Lung (tissue), 12 donors: ENCODE data around the gene CRTAC1. TPM values are rescaled to one million over a fixed set of nuclear protein-coding genes. Genes with fewer than 3 reads are reported as not detected.

ENCODE experiments used
- ATAC-seq: fragments of 200-7000 bp; cut with Tn5 transposase; one replicate; pipeline ENCODE4 v1.9.1; 2020; ENCODE audit warnings: moderate number of reproducible peaks; ENCODE audit not compliant: insufficient read depth, low FRiP score
- DNase-seq, 3 donors: peaks; one replicate each; pipeline ENCODE4 v3.0.0-alpha.2; 2013 to 2017
- H3K27ac ChIP-seq, 2 donors: one replicate each; pipeline ENCODE4 v1.5.1; 2013; ENCODE audit warnings: mild to moderate bottlenecking in 2 of 2, moderate library complexity in 2 of 2, control low read depth in 1 of 2, inconsistent platforms in 1 of 2, low read depth in 1 of 2, low read length in 1 of 2
- H3K27me3 ChIP-seq, 3 donors: one replicate each; pipeline ENCODE4 v1.5.1; 2013; ENCODE audit warnings: low read length in 2 of 3; ENCODE audit not compliant: control insufficient read depth in 3 of 3, insufficient read depth in 3 of 3
- H3K36me3 ChIP-seq, 4 donors: one replicate each; pipeline ENCODE4 v1.5.1; 2013; ENCODE audit warnings: low read length in 4 of 4, mild to moderate bottlenecking in 1 of 4, moderate library complexity in 1 of 4; ENCODE audit not compliant: control insufficient read depth in 4 of 4, insufficient read depth in 4 of 4
- H3K4me1 ChIP-seq, 5 donors: one replicate each; pipeline ENCODE4 v1.5.1; 2013; ENCODE audit warnings: low read length in 5 of 5, mild to moderate bottlenecking in 2 of 5, moderate library complexity in 1 of 5; ENCODE audit not compliant: control insufficient read depth in 5 of 5, insufficient read depth in 5 of 5
- H3K4me3 ChIP-seq: one replicate; pipeline ENCODE4 v1.5.1; 2013; ENCODE audit warnings: mild to moderate bottlenecking, control low read depth, moderate library complexity
- H3K9ac ChIP-seq, 2 donors: one replicate each; pipeline ENCODE4 v1.5.1; 2013; ENCODE audit warnings: low read length in 2 of 2, control low read depth in 1 of 2; ENCODE audit not compliant: insufficient read depth in 1 of 2
- H3K9me3 ChIP-seq, 4 donors: one replicate each; pipeline ENCODE4 v1.5.1; 2013; ENCODE audit warnings: low read length in 3 of 4, mild to moderate bottlenecking in 1 of 4, moderate library complexity in 1 of 4; ENCODE audit not compliant: control insufficient read depth in 4 of 4, insufficient read depth in 3 of 4
- WGBS, 2 donors: extraction: QIAGEN DNeasy Blood & Tissue Kit; methylation state at CpG; one replicate each; pipeline ENCODE4 v1.1.7; 2013; 5-methylcytosine and 5-hydroxymethylcytosine counted together
- polyA plus RNA-seq, 2 donors: library from polyadenylated mRNA; stranded (reverse); fragments of 200-250 nt; gene quantifications; one replicate each; pipeline ENCODE4 v1.2.1, GENCODE V29; 2013
- total RNA-seq, 2 donors: library from RNA; depleted of rRNA in 1 of 2; stranded (reverse); fragments of >200 nt in 1 of 2; gene quantifications; one replicate each; pipeline ENCODE4 v1.2.1, GENCODE V29; 2014 to 2021
- TF ChIP-seq, protein P1 (sequence below): IDR thresholded peaks from 2 replicates; pipeline ENCODE4 v1.5.1; 2012; ENCODE audit warnings: mild to moderate bottlenecking; ENCODE audit errors: control extremely low read depth, extremely low read depth
- donor health status: control.
- donor health status: control.
- donor health status: Bipolar disorder and iron deficiency.
- donor health status: healthy.
- donor health status: DM: yes; HTN: yes; CAD: no.

CRTAC1 gene
- total and polyA plus RNA-seq, 4 donors, result 45.8 to 82.4 (median 54.3) TPM

DNA sequence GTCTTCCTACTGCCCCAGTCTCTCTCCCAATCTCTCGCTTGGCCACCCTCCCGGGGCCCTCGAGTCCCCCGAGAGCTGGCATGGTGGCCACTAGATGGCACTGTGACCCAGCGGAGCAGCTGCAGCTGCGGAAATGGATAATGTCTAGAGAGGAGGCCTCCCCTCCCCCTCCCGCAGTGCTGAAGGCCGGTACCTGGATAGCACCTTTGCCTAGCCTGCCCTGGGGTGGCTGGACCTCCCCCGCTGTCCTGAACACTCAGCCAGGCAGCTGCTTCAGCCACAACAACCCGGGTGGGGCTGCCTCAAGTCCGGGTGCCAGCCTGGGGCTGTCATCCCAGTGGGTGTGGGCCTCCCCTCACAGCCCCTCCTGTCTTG, 115.6 kb downstream of the CRTAC1 start:
- 8 to 15% methylated on average over 8 to 11 of the region's 11 CpGs for WGBS, 2 donors
- Histone ChIP-seq H3K9me3 (no peaks in the 10 kb centered on the region), H3K4me3 (no peak overlapping the region), H3K36me3 (no peaks in the 10 kb centered on the region), H3K9ac (no peak overlapping the region), H3K27ac (no peak overlapping the region), H3K4me1 (peaks cover 0 to 13% (median 5%) of the 10 kb centered on the region in 5 donors), H3K27me3 (no peaks in the 10 kb centered on the region)
- DNase-seq, result peak; percentile 69 to 79 (median 74)
- ATAC-seq, result peak; percentile 84
- TF ChIP-seq, protein P1, sequence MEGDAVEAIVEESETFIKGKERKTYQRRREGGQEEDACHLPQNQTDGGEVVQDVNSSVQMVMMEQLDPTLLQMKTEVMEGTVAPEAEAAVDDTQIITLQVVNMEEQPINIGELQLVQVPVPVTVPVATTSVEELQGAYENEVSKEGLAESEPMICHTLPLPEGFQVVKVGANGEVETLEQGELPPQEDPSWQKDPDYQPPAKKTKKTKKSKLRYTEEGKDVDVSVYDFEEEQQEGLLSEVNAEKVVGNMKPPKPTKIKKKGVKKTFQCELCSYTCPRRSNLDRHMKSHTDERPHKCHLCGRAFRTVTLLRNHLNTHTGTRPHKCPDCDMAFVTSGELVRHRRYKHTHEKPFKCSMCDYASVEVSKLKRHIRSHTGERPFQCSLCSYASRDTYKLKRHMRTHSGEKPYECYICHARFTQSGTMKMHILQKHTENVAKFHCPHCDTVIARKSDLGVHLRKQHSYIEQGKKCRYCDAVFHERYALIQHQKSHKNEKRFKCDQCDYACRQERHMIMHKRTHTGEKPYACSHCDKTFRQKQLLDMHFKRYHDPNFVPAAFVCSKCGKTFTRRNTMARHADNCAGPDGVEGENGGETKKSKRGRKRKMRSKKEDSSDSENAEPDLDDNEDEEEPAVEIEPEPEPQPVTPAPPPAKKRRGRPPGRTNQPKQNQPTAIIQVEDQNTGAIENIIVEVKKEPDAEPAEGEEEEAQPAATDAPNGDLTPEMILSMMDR, result peak; percentile 54

DNA sequence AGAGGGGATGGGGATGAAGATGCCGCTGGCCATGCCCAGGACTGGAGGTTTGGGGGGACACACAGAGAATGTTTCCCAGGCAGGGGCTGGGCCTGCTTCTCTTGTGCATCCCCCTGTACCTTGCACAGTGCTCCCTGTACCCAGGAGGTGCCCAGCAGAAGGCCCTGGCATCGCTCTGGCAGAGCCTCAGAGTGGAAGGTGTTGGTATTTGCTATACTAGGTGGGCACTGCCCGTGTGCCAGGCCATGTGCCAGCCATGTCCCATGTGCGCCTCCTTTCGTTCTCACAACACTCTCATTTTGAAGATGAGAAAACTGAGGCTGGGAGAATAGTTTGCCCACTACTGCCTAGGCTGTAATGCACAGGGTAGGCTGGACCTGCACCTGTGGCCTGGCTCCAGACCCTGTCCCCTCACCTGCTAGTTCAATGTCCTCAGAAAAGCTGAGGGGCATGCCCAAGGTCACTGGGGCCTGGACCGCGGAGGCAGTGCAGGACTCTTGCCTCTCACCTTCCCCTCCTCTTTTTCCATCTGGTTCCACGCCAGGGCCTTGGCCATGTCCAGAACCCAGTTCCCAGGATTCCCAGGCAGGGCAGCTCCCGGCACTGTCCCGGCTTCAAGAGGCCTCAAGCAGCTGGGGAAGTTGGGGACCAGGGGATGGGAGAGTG, 116.1 kb downstream of the CRTAC1 start:
- Histone ChIP-seq H3K27me3 (no peaks in the 10 kb centered on the region), H3K36me3 (no peaks in the 10 kb centered on the region), H3K9ac (no peak overlapping the region), H3K27ac (no peak overlapping the region), H3K4me1 (peaks cover 0 to 13% (median 5%) of the 10 kb centered on the region in 5 donors), H3K4me3 (no peak overlapping the region), H3K9me3 (no peaks in the 10 kb centered on the region)
- DNase-seq (no peak), ATAC-seq (peak; percentile 32)
- TF ChIP-seq, protein P1, result no peak
- WGBS, 2 donors, result 52 to 61% methylated on average over 10 of the region's 10 CpGs

DNA sequence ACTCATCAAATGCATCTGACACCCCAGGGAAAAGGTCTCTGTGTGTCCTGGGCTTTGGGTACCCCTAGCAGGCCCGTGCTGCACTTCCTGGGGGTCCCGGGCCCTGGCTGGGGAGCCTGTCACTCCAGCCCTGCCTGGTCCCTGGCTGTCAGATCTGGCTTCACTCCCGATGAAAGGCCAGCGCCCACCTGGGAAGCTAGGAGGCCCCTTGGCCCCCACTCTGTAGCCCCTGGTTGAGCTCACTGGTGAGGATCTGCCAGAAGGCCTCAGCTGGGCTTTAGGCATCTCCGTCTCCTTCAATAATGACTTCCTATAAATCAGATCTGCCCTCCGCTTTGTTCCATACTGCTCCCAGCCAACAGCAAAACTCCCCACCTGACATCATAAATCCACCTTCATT, 116.8 kb downstream of the CRTAC1 start:
- H3K9ac ChIP-seq, result no peak overlapping the region
- ATAC-seq (no peak), DNase-seq (no peak)
- TF ChIP-seq, protein P1, result no peak
- H3K4me3 ChIP-seq, result no peak overlapping the region
- H3K27ac ChIP-seq, result no peak overlapping the region
- H3K27me3 ChIP-seq, result no peaks in the 10 kb centered on the region
- H3K36me3 ChIP-seq, result no peaks in the 10 kb centered on the region
- 82 to 91% methylated on average over 6 of the region's 6 CpGs for WGBS, 2 donors
- H3K9me3 ChIP-seq, result no peaks in the 10 kb centered on the region
- peaks cover 0 to 13% (median 5%) of the 10 kb centered on the region in 5 donors for H3K4me1 ChIP-seq

DNA sequence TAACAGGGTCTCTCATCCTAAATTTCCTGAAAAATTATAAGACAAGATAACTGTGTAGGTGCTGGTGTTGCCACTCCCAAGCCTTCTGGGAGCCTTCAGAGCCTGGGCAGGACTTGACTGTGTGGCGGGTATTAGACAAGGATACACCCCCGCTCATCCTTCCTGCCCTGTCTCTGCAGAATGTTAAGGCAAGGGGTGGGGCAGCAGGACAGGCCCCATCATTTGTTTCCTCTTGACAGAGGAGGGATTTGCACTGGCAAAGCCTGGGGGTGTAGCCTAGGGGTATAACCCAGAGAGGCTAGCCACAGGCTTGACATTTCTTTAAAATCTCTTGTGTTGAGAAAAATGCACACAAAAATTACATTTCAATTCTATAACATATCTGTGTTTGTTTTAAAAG, 117.2 kb downstream of the CRTAC1 start:
- WGBS, 2 donors, result 69 to 82% methylated on average over 2 of the region's 2 CpGs
- no peaks in the 10 kb centered on the region for H3K36me3 ChIP-seq
- TF ChIP-seq, protein P1, result no peak
- H3K27me3 ChIP-seq, result no peaks in the 10 kb centered on the region
- ATAC-seq, result no peak
- H3K27ac ChIP-seq, result no peak overlapping the region
- no peaks in the 10 kb centered on the region for H3K9me3 ChIP-seq
- H3K9ac ChIP-seq, result no peak overlapping the region
- peaks cover 0 to 13% (median 5%) of the 10 kb centered on the region in 5 donors for H3K4me1 ChIP-seq
- no peak overlapping the region for H3K4me3 ChIP-seq
- DNase-seq, result no peak
